Smooth muscle cell (in vitro differentiated cells): ENCODE data around the gene MSH5. TPM values are rescaled to one million over a fixed set of nuclear protein-coding genes. Genes with fewer than 3 reads are reported as not detected.
A peak's percentile ranks its signal among the peaks of the same experiment; 100 is the strongest.

Experiments
- DNase-seq: peaks from one replicate; lab custom pipeline; 2025; ENCODE audit not compliant: unreplicated experiment; lab: John Stamatoyannopoulos, UW
- H2AFZ ChIP-seq: fragments of 200-600 bp; sonication (generic); 2 replicates; pipeline ENCODE4 v1.6.0; 2016; ENCODE audit warnings: antibody characterized with exemption, low read depth, mild to moderate bottlenecking
- H3F3A ChIP-seq: fragments of 200-600 bp; sonication (generic); 2 replicates; pipeline ENCODE4 v1.6.0; 2017; ENCODE audit warnings: antibody characterized with exemption, low read depth
- H3K27ac ChIP-seq: fragments of 200-600 bp; sonication (generic); 2 replicates; pipeline ENCODE4 v1.5.1; 2016; ENCODE audit warnings: low read depth, mild to moderate bottlenecking
- H3K27me3 ChIP-seq: fragments of 200-600 bp; sonication (generic); 2 replicates; pipeline ENCODE4 v1.6.1; 2016; ENCODE audit warnings: low read depth, mild to moderate bottlenecking
- H3K36me3 ChIP-seq: fragments of 200-600 bp; sonication (generic); 2 replicates; pipeline ENCODE4 v1.5.1; 2016; ENCODE audit warnings: low read depth
- H3K4me1 ChIP-seq: fragments of 200-600 bp; sonication (generic); 2 replicates; pipeline ENCODE4 v1.5.1; 2016; ENCODE audit warnings: low read depth
- H3K4me2 ChIP-seq: fragments of 200-600 bp; sonication (generic); 2 replicates; pipeline ENCODE4 v1.6.0; 2016; ENCODE audit warnings: mild to moderate bottlenecking
- H3K4me3 ChIP-seq: fragments of 200-600 bp; sonication (generic); 2 replicates; pipeline ENCODE4 v1.5.1; 2016; ENCODE audit warnings: mild to moderate bottlenecking
- H3K79me2 ChIP-seq: fragments of 200-600 bp; sonication (generic); 2 replicates; pipeline ENCODE4 v1.6.0; 2016; ENCODE audit warnings: low read depth, mild to moderate bottlenecking
- H3K9ac ChIP-seq: fragments of 200-600 bp; sonication (generic); 2 replicates; pipeline ENCODE4 v1.6.0; 2016; ENCODE audit warnings: low read depth
- H3K9me3 ChIP-seq: fragments of 200-600 bp; sonication (generic); replicated peaks from 2 replicates; pipeline ENCODE4 v1.5.1; 2016; ENCODE audit warnings: low read depth
- H4K20me1 ChIP-seq: fragments of 200-600 bp; sonication (generic); 2 replicates; pipeline ENCODE4 v1.6.0; 2016; ENCODE audit warnings: low read depth
- WGBS: methylation state at CpG from one replicate; pipeline ENCODE4 v1.1.7; 2016; ENCODE audit warnings: low lambda C conversion rate; 5-methylcytosine and 5-hydroxymethylcytosine counted together
- polyA plus RNA-seq: library from polyadenylated mRNA; unstranded; fragments of >200 nt; fragmentation: Nextera tagmentation; extraction: Ambion mirVana; gene quantifications from 2 replicates; pipeline ENCODE4 v1.2.1, GENCODE V29; 2016
- total RNA-seq: library from RNA; depleted of rRNA; stranded (reverse); fragments of >200 nt; gene quantifications from 2 replicates; pipeline ENCODE4 v1.2.3, GENCODE V29; 2014
- TF ChIP-seq, protein P1 (sequence below): fragments of 200-600 bp; sonication (generic); IDR thresholded peaks from 2 replicates; pipeline ENCODE4 v1.5.1; 2017; ENCODE audit warnings: borderline replicate concordance, mild to moderate bottlenecking, antibody characterized with exemption; ENCODE audit not compliant: insufficient read depth, poor library complexity, severe bottlenecking

The MSH5 gene
- total and polyA plus RNA-seq, 2 experiments from 2014 or later: 4.7 to 10.6 TPM

DNA sequence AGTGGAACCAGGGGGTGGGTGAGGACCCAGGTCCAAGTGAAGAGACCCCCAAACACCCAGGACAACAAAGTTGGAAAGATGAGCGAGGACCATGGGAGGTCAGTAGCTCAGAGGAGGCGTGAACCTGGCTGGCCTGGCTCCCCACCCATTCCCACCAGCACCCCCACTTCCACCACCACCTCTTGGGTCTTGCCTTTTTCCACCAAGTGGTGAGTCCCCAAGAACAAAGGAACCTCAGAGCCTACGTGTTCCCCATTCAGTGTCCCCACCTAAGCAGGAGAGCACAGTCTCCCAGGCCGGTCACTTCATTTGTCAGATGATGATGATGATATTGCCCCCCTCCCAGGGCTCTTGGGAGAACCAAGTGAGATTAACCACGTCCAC lies 37.9 kb downstream of the MSH5 start:
- Histone ChIP-seq H3K79me2 (no peaks in the 10 kb centered on the region), H3K9ac (no peak overlapping the region), H3K4me1 (peaks cover 8% of the 10 kb centered on the region), H3K27ac (peak overlapping the region; percentile 61), H3K36me3 (no peaks in the 10 kb centered on the region), H3K9me3 (no peaks in the 10 kb centered on the region), H4K20me1 (no peaks in the 10 kb centered on the region), H3K4me2 (no peak overlapping the region), H3K27me3 (no peaks in the 10 kb centered on the region), H3K4me3 (no peak overlapping the region), H3F3A (peaks cover 11% of the 10 kb centered on the region), H2AFZ (no peak overlapping the region)
- DNase-seq: no peak
- WGBS: 96% methylated on average over 3 of the region's 5 CpGs
- TF ChIP-seq, protein P1, sequence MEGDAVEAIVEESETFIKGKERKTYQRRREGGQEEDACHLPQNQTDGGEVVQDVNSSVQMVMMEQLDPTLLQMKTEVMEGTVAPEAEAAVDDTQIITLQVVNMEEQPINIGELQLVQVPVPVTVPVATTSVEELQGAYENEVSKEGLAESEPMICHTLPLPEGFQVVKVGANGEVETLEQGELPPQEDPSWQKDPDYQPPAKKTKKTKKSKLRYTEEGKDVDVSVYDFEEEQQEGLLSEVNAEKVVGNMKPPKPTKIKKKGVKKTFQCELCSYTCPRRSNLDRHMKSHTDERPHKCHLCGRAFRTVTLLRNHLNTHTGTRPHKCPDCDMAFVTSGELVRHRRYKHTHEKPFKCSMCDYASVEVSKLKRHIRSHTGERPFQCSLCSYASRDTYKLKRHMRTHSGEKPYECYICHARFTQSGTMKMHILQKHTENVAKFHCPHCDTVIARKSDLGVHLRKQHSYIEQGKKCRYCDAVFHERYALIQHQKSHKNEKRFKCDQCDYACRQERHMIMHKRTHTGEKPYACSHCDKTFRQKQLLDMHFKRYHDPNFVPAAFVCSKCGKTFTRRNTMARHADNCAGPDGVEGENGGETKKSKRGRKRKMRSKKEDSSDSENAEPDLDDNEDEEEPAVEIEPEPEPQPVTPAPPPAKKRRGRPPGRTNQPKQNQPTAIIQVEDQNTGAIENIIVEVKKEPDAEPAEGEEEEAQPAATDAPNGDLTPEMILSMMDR: no peak

DNA sequence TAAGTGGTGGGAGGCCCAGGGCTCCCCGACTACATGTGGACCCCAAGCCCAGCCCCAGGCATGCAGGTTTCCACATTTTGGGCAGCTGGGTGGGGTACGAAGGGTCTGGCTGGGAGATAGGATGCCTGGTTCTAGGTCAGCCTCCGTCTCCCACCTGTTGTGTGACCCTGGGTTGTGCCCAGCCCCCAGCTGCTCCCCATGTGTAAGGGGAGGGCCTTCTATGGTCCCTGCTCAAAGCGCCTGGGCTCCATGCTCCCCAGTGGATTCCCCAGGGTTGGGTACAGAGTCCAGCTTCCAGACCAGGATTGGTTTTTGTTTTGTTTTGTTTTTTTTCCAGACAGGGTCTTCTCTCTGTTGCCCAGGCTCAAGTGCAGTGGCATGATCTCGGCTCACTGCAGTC lies 38.4 kb downstream of the MSH5 start:
- Histone ChIP-seq H3K4me2 (no peak overlapping the region), H3K79me2 (no peaks in the 10 kb centered on the region), H4K20me1 (no peaks in the 10 kb centered on the region), H3K27ac (no peak overlapping the region), H2AFZ (no peak overlapping the region), H3K9ac (no peak overlapping the region), H3K36me3 (no peaks in the 10 kb centered on the region), H3F3A (peaks cover 11% of the 10 kb centered on the region), H3K9me3 (no peaks in the 10 kb centered on the region), H3K4me3 (no peak overlapping the region), H3K27me3 (no peaks in the 10 kb centered on the region), H3K4me1 (peaks cover 8% of the 10 kb centered on the region)
- TF ChIP-seq, protein P1: no peak
- no peak for DNase-seq
- WGBS: 98% methylated on average over 5 of the region's 5 CpGs

DNA sequence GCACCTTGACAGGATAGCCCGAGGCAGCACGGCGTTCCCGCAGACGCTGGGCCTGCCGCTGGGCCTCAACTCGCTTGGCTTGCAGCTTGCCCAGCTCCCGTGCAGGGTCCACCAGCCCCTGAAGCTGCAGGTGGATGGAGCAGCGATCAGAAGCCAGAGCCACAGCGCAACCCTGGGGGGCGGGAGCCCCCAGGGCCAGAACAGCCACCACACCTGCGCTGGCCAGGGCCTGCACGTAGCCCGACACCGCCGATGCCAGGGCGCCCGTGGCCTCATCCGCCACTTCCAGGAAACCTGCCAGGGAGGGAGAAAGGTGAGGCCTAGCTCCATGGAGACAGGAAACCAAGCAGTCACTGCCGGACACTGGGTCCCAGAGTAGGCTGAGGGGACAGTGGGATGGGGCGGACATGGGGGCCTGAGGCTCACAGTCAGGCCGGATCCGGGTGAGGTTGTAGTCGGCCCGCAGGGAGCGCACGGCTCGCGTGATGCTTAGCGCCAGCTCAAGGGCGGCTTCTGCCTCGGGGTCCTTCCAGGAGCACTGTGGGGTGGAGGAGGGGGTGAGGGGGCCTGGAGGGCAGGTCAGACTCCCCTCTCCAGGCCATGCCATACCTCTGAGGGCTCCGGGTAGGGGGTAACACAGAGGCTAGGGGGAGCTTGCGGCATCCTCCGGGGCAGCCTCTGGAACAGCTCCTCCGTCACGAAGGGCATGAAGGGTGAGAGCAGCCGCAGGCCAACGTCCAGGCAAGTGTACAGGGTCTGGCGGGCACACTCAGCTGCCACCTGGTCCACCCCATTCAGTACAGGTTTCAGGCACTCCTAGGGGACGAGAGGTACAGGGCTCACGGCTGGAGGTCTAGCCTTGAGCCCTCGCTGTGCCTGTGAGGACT lies 39.4 kb downstream of the MSH5 start:
- WGBS: 97% methylated on average over 40 of the region's 43 CpGs
- H3K79me2 ChIP-seq: no peaks in the 10 kb centered on the region
- DNase-seq: no peak
- H3K27ac ChIP-seq: no peak overlapping the region
- no peak overlapping the region for H3K9ac ChIP-seq
- peaks cover 11% of the 10 kb centered on the region for H3F3A ChIP-seq
- H3K4me3 ChIP-seq: no peak overlapping the region
- peaks cover 8% of the 10 kb centered on the region for H3K4me1 ChIP-seq
- no peak overlapping the region for H3K4me2 ChIP-seq
- H3K36me3 ChIP-seq: no peaks in the 10 kb centered on the region
- no peaks in the 10 kb centered on the region for H3K9me3 ChIP-seq
- no peaks in the 10 kb centered on the region for H3K27me3 ChIP-seq
- TF ChIP-seq, protein P1: no peak
- no peaks in the 10 kb centered on the region for H4K20me1 ChIP-seq
- no peak overlapping the region for H2AFZ ChIP-seq

DNA sequence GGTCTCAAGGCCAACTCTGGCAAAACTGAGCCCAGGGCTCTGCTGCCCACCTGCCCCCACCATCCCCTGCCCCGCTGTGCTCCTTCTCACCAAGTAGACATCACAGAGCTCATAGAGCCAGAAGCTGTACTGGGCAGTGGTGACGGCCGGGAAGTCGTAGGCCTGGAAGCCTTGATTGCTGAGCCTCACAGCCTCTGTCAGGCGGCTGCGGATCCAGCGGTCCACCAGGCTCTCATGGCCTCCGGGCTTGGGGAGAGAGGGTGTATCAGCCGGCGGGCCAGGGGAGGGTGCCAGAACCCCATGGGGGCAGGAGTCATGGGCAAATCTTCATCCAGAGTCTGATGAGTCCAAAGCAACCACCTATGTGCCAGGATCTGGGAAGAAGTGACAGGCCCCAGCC lies 40.1 kb downstream of the MSH5 start:
- H3K4me2 ChIP-seq: no peak overlapping the region
- H3F3A ChIP-seq: peaks cover 11% of the 10 kb centered on the region
- H3K4me1 ChIP-seq: peaks cover 8% of the 10 kb centered on the region
- H3K27ac ChIP-seq: no peak overlapping the region
- over 99% methylated on average over 10 of the region's 10 CpGs for WGBS
- no peaks in the 10 kb centered on the region for H3K36me3 ChIP-seq
- DNase-seq: no peak
- no peaks in the 10 kb centered on the region for H3K79me2 ChIP-seq
- H2AFZ ChIP-seq: no peak overlapping the region
- H3K4me3 ChIP-seq: no peak overlapping the region
- TF ChIP-seq, protein P1: no peak
- H4K20me1 ChIP-seq: no peaks in the 10 kb centered on the region
- no peak overlapping the region for H3K9ac ChIP-seq
- H3K9me3 ChIP-seq: no peaks in the 10 kb centered on the region
- H3K27me3 ChIP-seq: no peaks in the 10 kb centered on the region
